GM12892 (cell line): ENCODE results near the gene OXNAD1. TPM values are rescaled to one million over a fixed set of nuclear protein-coding genes. Genes with fewer than 3 reads are reported as not detected.

Source experiments
- DNase-seq: peaks from one replicate; pipeline ENCODE4 v3.0.0; 2011; ENCODE audit not compliant: insufficient read length
- FAIRE-seq: peaks from 2 replicates; lab custom pipeline; 2011; peaks lifted over from hg19 to GRCh38; lab: Jason Lieb, UNC
- POLR2A ChIP-seq: IDR thresholded peaks from 2 replicates; pipeline ENCODE4 v1.6.1; 2011; ENCODE audit warnings: low read depth, low read length, control low read depth
- POLR2AphosphoS5 ChIP-seq: IDR thresholded peaks from 2 replicates; pipeline ENCODE4 v1.6.1; 2011; ENCODE audit warnings: low read depth, low read length, control low read depth
- TAF1 ChIP-seq: IDR thresholded peaks from 2 replicates; pipeline ENCODE4 v1.6.1; 2011; ENCODE audit warnings: low read depth, mild to moderate bottlenecking, control low read depth, low read length, borderline replicate concordance
- polyA plus RNA-seq: library from polyadenylated mRNA; unstranded; fragments of >200 nt; gene quantifications from one replicate; pipeline ENCODE4 v1.2.1, GENCODE V29; 2012; ENCODE audit warnings: missing spikeins, inconsistent platforms; ENCODE audit not compliant: missing spikeins

The OXNAD1 gene, protein sequence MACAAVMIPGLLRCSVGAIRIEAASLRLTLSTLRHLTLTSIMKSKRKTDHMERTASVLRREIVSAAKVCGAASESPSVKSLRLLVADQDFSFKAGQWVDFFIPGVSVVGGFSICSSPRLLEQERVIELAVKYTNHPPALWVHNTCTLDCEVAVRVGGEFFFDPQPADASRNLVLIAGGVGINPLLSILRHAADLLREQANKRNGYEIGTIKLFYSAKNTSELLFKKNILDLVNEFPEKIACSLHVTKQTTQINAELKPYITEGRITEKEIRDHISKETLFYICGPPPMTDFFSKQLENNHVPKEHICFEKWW
- 14.0 TPM for polyA plus RNA-seq

DNA sequence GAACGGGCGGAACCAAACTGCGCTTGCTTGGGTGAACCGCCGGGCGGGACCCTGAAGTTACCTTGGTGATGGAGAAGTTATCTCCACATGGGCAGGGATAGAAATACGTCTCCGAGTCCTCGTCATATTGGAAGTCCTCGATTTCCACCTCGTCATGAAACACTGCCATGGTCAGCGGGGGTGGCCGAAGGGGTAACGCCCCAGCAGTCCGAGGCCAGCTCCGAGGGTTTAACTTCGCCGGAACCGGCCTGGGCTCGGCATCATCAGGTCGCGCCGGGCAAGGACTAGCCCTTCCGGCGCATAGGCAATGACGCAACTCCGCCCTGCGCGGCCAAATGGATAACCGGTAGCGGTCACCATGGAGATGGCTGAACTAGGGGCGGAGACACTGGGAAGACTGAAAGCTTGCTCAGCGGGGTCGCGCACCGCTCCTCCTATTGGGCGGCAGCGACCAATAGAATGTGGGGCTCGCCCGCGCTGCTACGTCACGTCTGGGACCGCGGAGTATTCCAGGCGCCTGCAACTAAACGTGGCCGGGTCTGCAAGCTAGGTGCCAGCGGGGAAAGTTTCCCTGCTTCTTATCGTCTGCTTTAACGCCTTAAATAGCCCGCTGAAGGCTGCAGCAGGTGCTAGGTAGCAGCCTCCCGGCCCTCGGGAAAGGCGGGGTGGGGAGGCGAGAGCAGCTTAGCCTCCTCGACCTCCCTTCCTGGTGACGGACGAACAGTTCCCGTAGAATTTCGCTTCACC is at the start of gene OXNAD1, which contains the start of gene DPH3:
TSS of gene OXNAD1 (plus strand) at position 505 of the 747 bp plus-strand sequence. CDS start 5,741 bp downstream, outside the sequence.
TSS of gene DPH3 (minus strand) at position 236 of the 747 bp plus-strand sequence. CDS start at position 169, 67 bp downstream.
- peak; percentile 83 for DNase-seq
- FAIRE-seq: peak; percentile 97
- TF ChIP-seq TAF1: peak; percentile 39; the same call in 1 of the 2 replicates
- peak; percentile 63; the same call in 1 of the 2 replicates for TF ChIP-seq POLR2A
- TF ChIP-seq POLR2AphosphoS5: peak; percentile 72; the same call in 1 of the 2 replicates

DNA sequence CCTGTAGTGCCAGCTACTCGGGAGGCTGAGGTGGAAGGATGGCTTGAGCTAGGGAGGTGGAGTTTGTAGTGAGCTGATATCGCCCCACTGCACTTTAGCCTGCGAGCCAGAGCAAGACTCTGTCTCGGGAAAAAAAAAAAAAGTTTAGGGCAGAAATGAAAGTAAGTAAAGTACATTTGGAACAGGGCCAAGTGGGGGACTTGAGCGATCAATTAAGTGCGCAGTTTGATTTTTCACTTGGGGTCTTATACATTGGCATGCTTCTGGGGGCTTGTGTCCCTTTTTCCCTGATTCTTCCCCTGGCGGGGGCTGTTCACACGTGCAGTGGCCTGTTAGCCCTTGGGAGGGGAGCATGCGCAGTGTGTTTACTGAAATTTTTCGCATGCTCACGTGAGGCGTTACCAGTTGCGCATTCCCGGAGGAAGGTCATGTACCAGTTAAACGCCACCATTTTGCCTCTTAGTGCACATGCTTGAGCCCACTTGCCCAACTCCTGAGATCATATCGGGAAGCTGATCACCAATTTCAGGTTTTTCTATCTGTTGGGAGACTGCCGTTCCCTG is 48.6 kb upstream of the OXNAD1 start:
- FAIRE-seq (no peak), DNase-seq (no peak)
- TF ChIP-seq POLR2AphosphoS5 (no peak), TAF1 (no peak), POLR2A (no peak)

- no peak for TF ChIP-seq POLR2AphosphoS5
- no peak for FAIRE-seq
- DNase-seq: no peak
These were observed 45.2 kb upstream of the OXNAD1 start for GRCh38 chr3:16219777-16220176.

DNA sequence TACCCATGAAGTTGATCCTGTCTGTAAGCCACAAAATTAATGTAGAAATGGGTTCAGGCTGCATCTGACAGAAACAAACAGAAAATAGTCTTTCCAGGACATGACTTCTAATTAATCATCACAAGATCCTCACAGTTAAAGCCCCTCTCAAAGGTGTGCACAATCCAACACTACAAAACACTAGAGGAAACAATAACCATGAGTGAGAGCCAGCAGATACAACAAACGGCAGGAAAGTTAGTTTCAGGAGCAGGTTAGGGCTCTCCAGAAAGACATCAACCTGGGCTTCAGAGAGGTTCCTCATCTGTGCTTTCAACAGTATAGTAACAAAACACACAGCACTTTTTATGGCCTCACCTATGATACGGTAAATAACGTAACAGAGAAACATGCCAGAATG is 43.0 kb upstream of the OXNAD1 start:
- TF ChIP-seq POLR2AphosphoS5 (no peak), POLR2A (no peak), TAF1 (no peak)
- no peak for FAIRE-seq
- no peak for DNase-seq

DNA sequence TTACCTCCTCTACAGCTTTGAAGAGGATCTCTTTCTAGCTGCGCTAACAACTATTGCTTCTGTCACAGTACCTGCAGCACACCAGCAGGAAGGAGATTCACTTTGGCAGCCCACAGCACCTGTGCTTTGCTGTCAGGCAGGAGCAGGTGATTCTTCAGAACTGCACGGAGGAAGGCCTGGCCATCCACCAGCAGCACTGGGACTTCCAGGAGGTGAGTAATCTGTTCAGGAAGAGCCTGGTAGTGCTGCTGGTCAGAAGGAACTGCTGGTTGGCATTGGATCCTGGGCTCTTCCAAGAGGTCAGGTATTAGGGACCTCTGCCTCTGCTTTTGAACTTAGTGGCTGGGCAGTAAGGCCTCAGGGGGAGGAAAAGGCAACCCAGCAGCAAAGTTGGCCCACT is 42.5 kb upstream of the OXNAD1 start:
- FAIRE-seq (no peak), DNase-seq (no peak)
- TF ChIP-seq TAF1 (no peak), POLR2AphosphoS5 (no peak), POLR2A (no peak)

DNA sequence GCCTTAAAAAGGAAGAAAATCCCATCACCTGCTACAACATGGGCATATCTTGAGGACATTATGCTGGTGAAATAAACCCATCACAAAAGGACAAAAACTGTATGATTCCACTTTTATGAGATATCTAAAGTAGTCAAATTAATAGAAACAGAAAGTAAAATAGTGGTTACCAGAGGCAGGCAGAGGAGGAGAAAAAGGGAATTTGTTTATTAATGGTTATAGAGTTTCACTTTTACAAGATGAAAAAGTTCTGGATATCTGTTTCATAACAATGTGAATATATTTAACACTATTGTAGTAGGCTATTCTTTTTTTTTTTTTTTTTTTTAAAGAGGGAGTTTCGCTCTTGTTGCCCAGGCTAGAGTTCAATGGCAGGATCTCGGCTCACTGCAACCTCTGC is 40.7 kb upstream of the OXNAD1 start:
- FAIRE-seq (no peak), DNase-seq (no peak)
- TF ChIP-seq POLR2A: no peak

- FAIRE-seq: no peak
- no peak for DNase-seq
- TF ChIP-seq POLR2AphosphoS5 (no peak), POLR2A (no peak), TAF1 (no peak)
These were observed 37.4 kb upstream of the OXNAD1 start for GRCh38 chr3:16227566-16227965.

GRCh38 chr3:16229681-16230080 is 35.3 kb upstream of the OXNAD1 start:
- DNase-seq: no peak
- no peak for FAIRE-seq
- TF ChIP-seq POLR2AphosphoS5 (no peak), TAF1 (no peak), POLR2A (no peak)

DNA sequence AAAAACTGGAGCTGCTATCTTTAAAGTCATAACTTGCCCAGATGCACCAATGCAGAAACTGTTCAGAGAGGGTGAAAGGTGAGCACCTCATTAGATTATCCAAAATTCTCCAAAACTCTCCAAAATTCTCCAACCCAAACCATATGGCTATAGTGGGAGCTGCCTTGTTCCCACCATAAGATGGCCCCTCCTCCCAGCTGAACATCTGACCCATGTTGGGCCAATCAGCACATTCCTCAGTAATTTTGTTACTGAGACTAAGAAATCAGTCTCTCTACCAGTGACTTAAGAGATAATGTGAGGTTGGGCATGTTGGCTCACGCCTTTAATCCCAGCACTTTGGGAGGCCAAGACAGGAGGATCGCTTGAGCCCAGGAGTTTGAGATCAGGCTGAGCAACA is 33.0 kb upstream of the OXNAD1 start:
- FAIRE-seq (no peak), DNase-seq (no peak)
- no peak for TF ChIP-seq POLR2A
- no peak for TF ChIP-seq POLR2AphosphoS5

DNA sequence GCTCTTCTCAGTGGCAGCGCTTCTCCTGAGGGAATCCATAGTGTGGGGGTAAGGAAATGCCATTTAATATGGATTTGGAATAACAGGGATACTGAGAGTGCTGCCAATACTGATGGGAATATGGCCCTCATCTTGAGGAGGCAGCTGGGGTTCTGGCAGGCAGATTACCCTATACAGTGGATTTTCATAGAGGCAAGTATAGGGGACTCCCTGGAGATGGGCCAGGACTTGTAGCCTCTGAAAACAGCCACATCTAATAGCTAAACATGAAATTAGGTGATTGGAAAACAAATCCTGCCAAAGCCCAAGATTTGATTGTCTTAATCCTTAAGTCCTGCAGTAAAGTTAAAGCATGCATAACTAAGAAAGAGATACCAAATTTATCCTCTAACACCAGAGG is 31.2 kb upstream of the OXNAD1 start:
- TF ChIP-seq POLR2A (no peak), POLR2AphosphoS5 (no peak), TAF1 (no peak)
- no peak for FAIRE-seq
- DNase-seq: no peak

DNA sequence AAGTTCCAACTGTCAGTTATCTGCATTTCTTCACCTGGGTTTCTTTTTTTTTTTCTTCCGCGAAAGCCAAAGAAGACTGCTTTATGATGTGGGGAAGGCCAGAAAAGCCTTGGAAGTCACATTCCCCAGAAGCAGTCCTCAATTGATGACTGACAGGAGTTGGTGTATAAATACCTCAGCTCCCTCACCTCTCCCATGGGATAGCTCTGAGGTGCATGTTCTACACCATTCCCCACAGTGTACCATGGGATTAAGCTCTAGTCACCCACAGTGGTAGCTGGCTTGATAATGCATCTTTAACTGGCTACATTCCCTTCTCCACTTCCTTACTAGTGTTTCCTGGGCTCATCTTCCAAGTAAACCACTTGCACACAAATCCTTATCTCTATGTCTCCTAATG is 30.7 kb upstream of the OXNAD1 start:
- TF ChIP-seq TAF1: no peak
- TF ChIP-seq POLR2AphosphoS5: no peak
- no peak for FAIRE-seq
- DNase-seq: no peak

DNA sequence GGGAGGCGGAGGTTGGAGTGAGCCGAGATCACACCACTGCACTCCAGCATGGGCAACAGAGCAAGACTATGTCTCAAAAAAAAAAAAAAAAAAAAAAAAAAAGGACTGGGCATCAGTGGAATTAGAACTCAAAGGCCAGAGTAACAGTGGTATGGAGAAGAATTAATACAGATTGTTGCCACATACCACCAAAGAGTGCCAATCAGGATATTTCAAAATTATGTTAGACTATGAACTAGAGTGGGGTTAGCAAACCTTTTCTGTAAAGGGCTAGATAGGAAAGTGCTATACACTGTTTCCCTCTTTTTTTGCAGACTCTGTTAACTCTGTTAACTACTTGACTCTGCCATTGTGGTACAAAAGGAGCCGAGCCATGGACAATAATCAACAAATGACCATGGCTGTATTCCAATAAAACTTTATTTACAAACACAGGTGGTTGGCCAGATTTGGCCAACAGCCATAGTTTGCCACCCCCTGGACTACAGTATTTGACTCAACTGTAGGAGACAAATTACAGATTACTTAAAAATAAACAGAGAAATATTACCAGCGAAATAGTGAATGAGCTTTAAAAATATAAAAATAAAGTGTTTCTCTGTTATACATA is 28.9 kb upstream of the OXNAD1 start:
- no peak for DNase-seq
- TF ChIP-seq POLR2AphosphoS5 (no peak), TAF1 (no peak), POLR2A (no peak)
- FAIRE-seq: no peak
